Spleen (tissue), 11 donors: ENCODE data around the gene UVSSA. TPM values are rescaled to one million over a fixed set of nuclear protein-coding genes. Genes with fewer than 3 reads are reported as not detected.

Source experiments
- DNase-seq: peaks from one replicate; pipeline ENCODE4 v3.0.0-alpha.2; 2020
- H3K27ac ChIP-seq, 8 donors: fragments of 200-600 bp; sonication (generic) in 7 of 8; 1 replicate in 4 of 8; 2 replicates in 4 of 8; pipeline versions ENCODE4 v1.5.0 to v1.8.0; 2016 to 2021; ENCODE audit warnings: inconsistent platforms in 4 of 8, mild to moderate bottlenecking in 4 of 8, moderate library complexity in 1 of 8
- H3K27me3 ChIP-seq, 7 donors: fragments of 200-600 bp; sonication (generic) in 6 of 7; replicated peaks in 1 of 7; 1 replicate in 4 of 7; 2 replicates in 3 of 7; pipeline versions ENCODE4 v1.5.0 to v1.8.0; 2016 to 2021; ENCODE audit warnings: inconsistent platforms in 3 of 7, mild to moderate bottlenecking in 1 of 7
- H3K36me3 ChIP-seq, 6 donors: fragments of 200-600 bp; sonication (generic) in 5 of 6; 1 replicate in 4 of 6; 2 replicates in 2 of 6; pipeline versions ENCODE4 v1.5.0 to v1.8.0; 2016 to 2021; ENCODE audit warnings: inconsistent platforms in 2 of 6
- H3K4me1 ChIP-seq, 6 donors: fragments of 200-600 bp; sonication (generic) in 5 of 6; 1 replicate in 3 of 6; 2 replicates in 3 of 6; pipeline versions ENCODE4 v1.5.0 to v1.8.0; 2016 to 2021; ENCODE audit warnings: inconsistent platforms in 3 of 6
- H3K4me3 ChIP-seq, 8 donors: fragments of 200-600 bp; sonication (generic) in 7 of 8; 1 replicate in 4 of 8; 2 replicates in 4 of 8; pipeline versions ENCODE4 v1.5.0 to v1.8.0; 2016 to 2021; ENCODE audit warnings: inconsistent platforms in 4 of 8, mild to moderate bottlenecking in 4 of 8, moderate library complexity in 2 of 8
- H3K9me3 ChIP-seq, 8 donors: fragments of 200-600 bp; sonication (generic) in 7 of 8; 1 replicate in 4 of 8; 2 replicates in 4 of 8; pipeline versions ENCODE4 v1.5.0 to v1.8.0; 2016 to 2021; ENCODE audit warnings: inconsistent platforms in 4 of 8
- POLR2A ChIP-seq, 3 donors: fragments of 450-650 bp; IDR thresholded peaks; one replicate each; pipeline ENCODE4 v1.5.1; 2017; ENCODE audit warnings: antibody characterized with exemption in 3 of 3, mild to moderate bottlenecking in 1 of 3
- POLR2AphosphoS5 ChIP-seq, 3 donors: sonication (generic); formaldehyde crosslinking; IDR thresholded peaks; one replicate each; pipeline ENCODE4 v1.5.1; 2017; ENCODE audit warnings: antibody characterized with exemption in 3 of 3
- WGBS, 5 donors: extraction: QIAGEN DNeasy Blood & Tissue Kit in 3 of 5; methylation state at CpG; one replicate each; pipeline versions ENCODE4 v1.1.5 to v1.1.7; 2013 to 2018; 5-methylcytosine and 5-hydroxymethylcytosine counted together
- intact Hi-C: fragments of 100-400 bp; cut with DNase I; formaldehyde crosslinking; loops from one replicate; pipeline ENCODE4 v1.15.0; 2023; ENCODE audit warnings: low total_unique reads
- polyA plus RNA-seq, 3 donors: library from polyadenylated mRNA; stranded (reverse); fragments of 200-250 nt; gene quantifications; one replicate each; pipeline ENCODE4 v1.2.1, GENCODE V29; 2013
- total RNA-seq, 7 donors: library from RNA; depleted of rRNA in 3 of 7; stranded (reverse); fragments of >200 nt in 3 of 7; fragmentation: NEBNext Ultra II Directional in 4 of 7; extraction: Animal tissue kit (Norgen Biotek cat#: 25700) in 4 of 7; gene quantifications; one replicate each; pipeline versions ENCODE4 v1.1.0 to v1.2.1, GENCODE V29; 2016 to 2021
- TF ChIP-seq, protein P1 (sequence below), 11 experiments: fragments of 200-600 bp in 7 of 11; fragments of 450-650 bp in 4 of 11; sonication (generic) in 4 of 11; IDR thresholded peaks in 8 of 11; conservative IDR thresholded peaks in 3 of 11; 1 replicate in 7 of 11; 2 replicates in 4 of 11; pipeline versions ENCODE4 v1.4.0 to v1.8.0; 2016 to 2021; ENCODE audit warnings: antibody characterized with exemption in 11 of 11, inconsistent platforms in 4 of 11, mild to moderate bottlenecking in 1 of 11
- donor health status: healthy with polysubstance abuse.
- donor health status: DM: no; HTN: no; CAD: no; lungs with moderate emphysema.
- donor health status: DM: no; HTN: no; CAD: no.
- donor health status: Bipolar disorder and iron deficiency.
- donor health status: healthy.
- donor health status: DM: no; HTN: no; CAD: no.
- donor health status: DM: yes; HTN: yes; CAD: no.

Gene UVSSA
- total and polyA plus RNA-seq, 10 donors = 3.0 to 54.0 (median 26.8) TPM

DNA sequence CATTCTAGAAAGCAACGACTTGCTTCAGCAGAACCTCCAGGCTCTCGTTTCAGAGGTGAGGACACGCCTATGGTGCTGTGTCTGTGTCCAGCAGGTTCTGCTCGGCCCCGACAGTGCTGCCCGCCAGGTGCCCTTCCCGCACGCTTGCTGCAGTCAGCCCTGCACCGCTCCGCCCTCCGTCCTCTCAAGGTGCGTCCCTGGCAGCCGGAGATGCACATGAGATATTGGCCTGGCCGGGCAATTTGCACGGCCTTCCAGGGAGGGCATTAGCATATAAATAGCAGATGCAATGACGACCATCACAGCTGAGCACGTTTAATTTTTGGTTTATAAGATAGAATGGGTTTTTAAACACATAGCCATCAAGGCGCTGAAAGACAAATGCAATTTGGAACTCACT lies 14.4 kb downstream of the UVSSA start:
- no peak overlapping the region for H3K27ac ChIP-seq
- intact Hi-C loops = no loop called here
- H3K9me3 ChIP-seq = no peaks in the 10 kb centered on the region
- no peaks in the 10 kb centered on the region for H3K27me3 ChIP-seq
- peaks cover 0 to 90% (median 19%) of the 10 kb centered on the region in 6 donors for H3K36me3 ChIP-seq
- WGBS, 5 donors = 87 to 94% (median 90%) methylated on average over 18 of the region's 18 CpGs
- peaks cover 0 to 10% (median 1%) of the 10 kb centered on the region in 6 donors for H3K4me1 ChIP-seq
- no peak for DNase-seq
- no peak overlapping the region for H3K4me3 ChIP-seq
- TF ChIP-seq, protein P1, sequence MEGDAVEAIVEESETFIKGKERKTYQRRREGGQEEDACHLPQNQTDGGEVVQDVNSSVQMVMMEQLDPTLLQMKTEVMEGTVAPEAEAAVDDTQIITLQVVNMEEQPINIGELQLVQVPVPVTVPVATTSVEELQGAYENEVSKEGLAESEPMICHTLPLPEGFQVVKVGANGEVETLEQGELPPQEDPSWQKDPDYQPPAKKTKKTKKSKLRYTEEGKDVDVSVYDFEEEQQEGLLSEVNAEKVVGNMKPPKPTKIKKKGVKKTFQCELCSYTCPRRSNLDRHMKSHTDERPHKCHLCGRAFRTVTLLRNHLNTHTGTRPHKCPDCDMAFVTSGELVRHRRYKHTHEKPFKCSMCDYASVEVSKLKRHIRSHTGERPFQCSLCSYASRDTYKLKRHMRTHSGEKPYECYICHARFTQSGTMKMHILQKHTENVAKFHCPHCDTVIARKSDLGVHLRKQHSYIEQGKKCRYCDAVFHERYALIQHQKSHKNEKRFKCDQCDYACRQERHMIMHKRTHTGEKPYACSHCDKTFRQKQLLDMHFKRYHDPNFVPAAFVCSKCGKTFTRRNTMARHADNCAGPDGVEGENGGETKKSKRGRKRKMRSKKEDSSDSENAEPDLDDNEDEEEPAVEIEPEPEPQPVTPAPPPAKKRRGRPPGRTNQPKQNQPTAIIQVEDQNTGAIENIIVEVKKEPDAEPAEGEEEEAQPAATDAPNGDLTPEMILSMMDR (IDR thresholded peaks at IDR 0.05 in 8 of 11, conservative IDR thresholded peaks at IDR 0.05 in 3 of 11) = no peak

DNA sequence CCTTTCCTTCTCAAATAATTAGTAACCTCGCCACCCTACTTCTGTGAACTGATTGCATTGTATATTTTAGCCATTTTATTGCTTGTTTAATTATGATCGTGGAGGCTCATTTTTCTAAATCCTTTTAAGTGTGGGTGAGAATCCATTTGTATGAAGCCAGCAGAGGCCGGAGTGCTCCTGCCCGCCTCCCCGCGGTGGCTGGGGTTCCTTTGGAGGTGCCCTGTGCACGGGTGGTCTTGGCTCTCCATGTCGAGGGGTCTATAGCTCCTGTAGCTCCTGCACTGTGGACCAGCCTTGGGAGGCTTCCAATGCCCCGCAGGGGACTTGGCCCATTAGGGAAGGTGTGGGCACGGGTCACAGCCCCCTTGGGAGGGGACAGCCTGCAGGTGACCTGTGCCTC lies 15.0 kb downstream of the UVSSA start:
- intact Hi-C loops = no loop called here
- WGBS, 5 donors = 93 to 96% (median 95%) methylated on average over 8 to 10 of the region's 10 CpGs
- no peaks in the 10 kb centered on the region for H3K27me3 ChIP-seq

DNA sequence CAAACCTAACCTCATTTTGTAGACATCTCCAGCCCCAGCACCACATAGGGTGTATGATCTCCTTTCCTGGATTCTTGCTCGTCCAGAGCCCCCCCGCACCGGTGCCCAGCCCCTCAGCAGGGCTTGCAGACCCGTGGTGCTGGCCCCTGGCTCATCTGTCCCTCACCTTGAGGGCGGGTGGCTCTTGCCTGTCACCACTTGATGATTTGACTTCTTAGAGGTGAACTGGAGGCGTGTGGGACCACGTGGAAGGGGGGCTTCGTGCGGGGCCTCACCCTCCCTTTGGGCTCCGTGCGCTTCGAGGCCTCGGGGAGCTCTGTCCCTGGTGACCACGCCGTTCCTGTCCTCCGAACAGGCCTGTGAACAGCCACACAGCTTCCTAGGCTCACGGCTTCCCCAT lies 15.5 kb downstream of the UVSSA start:
- DNase-seq = no peak
- Histone ChIP-seq H3K36me3 (peaks cover 0 to 91% (median 24%) of the 10 kb centered on the region in 6 donors), H3K9me3 (no peaks in the 10 kb centered on the region), H3K4me1 (peaks cover 0 to 8% (median 0%) of the 10 kb centered on the region in 6 donors), H3K4me3 (no peak overlapping the region), H3K27me3 (no peaks in the 10 kb centered on the region), H3K27ac (no peak overlapping the region)
- WGBS, 5 donors = 90 to 95% (median 93%) methylated on average over 13 to 17 of the region's 17 CpGs
- TF ChIP-seq, protein P1 (IDR thresholded peaks at IDR 0.05 in 8 of 11, conservative IDR thresholded peaks at IDR 0.05 in 3 of 11) = no peak
- TF ChIP-seq POLR2A (IDR thresholded peaks at IDR 0.05) = no peak
- no peak for TF ChIP-seq POLR2AphosphoS5 (IDR thresholded peaks at IDR 0.05)
- intact Hi-C loops = no loop called here

More for the DNA sequence above, 15.0 kb downstream of the UVSSA start:
- no peak for DNase-seq
- Histone ChIP-seq H3K4me1 (peaks cover 0 to 8% (median 0%) of the 10 kb centered on the region in 6 donors), H3K36me3 (peaks cover 0 to 91% (median 25%) of the 10 kb centered on the region in 6 donors), H3K9me3 (no peaks in the 10 kb centered on the region), H3K27ac (no peak overlapping the region), H3K4me3 (no peak overlapping the region)
- TF ChIP-seq, protein P1 (IDR thresholded peaks at IDR 0.05 in 8 of 11, conservative IDR thresholded peaks at IDR 0.05 in 3 of 11) = no peak
- TF ChIP-seq POLR2AphosphoS5 (IDR thresholded peaks at IDR 0.05) (no peak), POLR2A (IDR thresholded peaks at IDR 0.05) (no peak)

DNA sequence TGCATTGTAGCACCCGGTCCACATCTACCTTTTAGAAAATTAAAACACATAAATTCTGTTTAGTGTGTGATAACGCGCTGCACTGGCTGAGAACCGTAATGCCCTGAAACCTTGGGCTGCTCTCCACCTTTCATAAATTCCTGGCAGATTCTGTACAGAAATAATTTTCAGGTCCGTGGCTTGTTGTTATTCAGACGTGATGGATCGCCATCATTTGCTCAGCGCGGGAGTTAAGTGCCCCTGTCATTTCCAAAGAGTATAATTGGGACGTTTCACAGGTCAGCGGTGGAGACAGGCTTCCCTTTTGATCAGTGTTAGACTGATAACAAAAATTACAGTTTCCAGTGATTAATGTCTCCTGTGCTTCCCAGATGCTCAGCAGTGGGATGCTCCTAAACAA lies 16.5 kb downstream of the UVSSA start:
- intact Hi-C loops = no loop called here
- Histone ChIP-seq H3K4me3 (no peak overlapping the region), H3K4me1 (peaks cover 0 to 8% (median 0%) of the 10 kb centered on the region in 6 donors), H3K9me3 (no peaks in the 10 kb centered on the region), H3K27ac (no peak overlapping the region), H3K36me3 (peaks cover 0 to 91% (median 20%) of the 10 kb centered on the region in 6 donors), H3K27me3 (no peaks in the 10 kb centered on the region)
- no peak for DNase-seq
- WGBS, 5 donors = 86 to 95% (median 93%) methylated on average over 11 of the region's 11 CpGs
- TF ChIP-seq POLR2A (IDR thresholded peaks at IDR 0.05) = no peak
- TF ChIP-seq, protein P1 (IDR thresholded peaks at IDR 0.05 in 8 of 11, conservative IDR thresholded peaks at IDR 0.05 in 3 of 11) = no peak
- no peak for TF ChIP-seq POLR2AphosphoS5 (IDR thresholded peaks at IDR 0.05)
